Transverse colon (tissue), 4 donors: ENCODE measurements around the gene ZMYND11. TPM values are rescaled to one million over a fixed set of nuclear protein-coding genes. Genes with fewer than 3 reads are reported as not detected.

Experiments
- DNase-seq: peaks from one replicate; pipeline ENCODE4 v3.0.0-alpha.2; 2019
- H3K27ac ChIP-seq, 4 donors: fragments of 200-600 bp; sonication (generic); 2 replicates each; pipeline ENCODE4 v1.5.1; 2016 to 2018; ENCODE audit warnings: inconsistent platforms in 4 of 4
- H3K27me3 ChIP-seq: fragments of 200-600 bp; sonication (generic); 2 replicates; pipeline ENCODE4 v1.5.1; 2017; ENCODE audit warnings: inconsistent platforms
- H3K36me3 ChIP-seq, 4 donors: fragments of 200-600 bp; sonication (generic); 2 replicates each; pipeline ENCODE4 v1.5.1; 2017 to 2019; ENCODE audit warnings: inconsistent platforms in 4 of 4
- H3K4me1 ChIP-seq, 4 donors: fragments of 200-600 bp; sonication (generic); 2 replicates each; pipeline ENCODE4 v1.5.1; 2017 to 2020; ENCODE audit warnings: inconsistent platforms in 4 of 4
- H3K4me3 ChIP-seq, 4 donors: fragments of 200-600 bp; sonication (generic); 1 replicate in 1 of 4; 2 replicates in 3 of 4; pipeline versions ENCODE4 v1.5.1 to v1.6.1; 2017 to 2019; ENCODE audit warnings: inconsistent platforms in 4 of 4
- H3K9me3 ChIP-seq, 2 donors: fragments of 200-600 bp; sonication (generic); 2 replicates each; pipeline ENCODE4 v1.5.1; 2017 to 2019; ENCODE audit warnings: inconsistent platforms in 2 of 2
- CTCF ChIP-seq, 5 experiments: fragments of 200-600 bp in 3 of 5; fragments of 450-650 bp in 2 of 5; sonication (generic) in 3 of 5; IDR thresholded peaks; 1 replicate in 2 of 5; 2 replicates in 3 of 5; pipeline ENCODE4 v1.5.1; 2016 to 2017; ENCODE audit warnings: antibody characterized with exemption in 5 of 5, inconsistent platforms in 3 of 5, mild to moderate bottlenecking in 2 of 5, moderate library complexity in 1 of 5
- EP300 ChIP-seq: sonication (generic); formaldehyde crosslinking; IDR thresholded peaks from one replicate; pipeline ENCODE4 v1.6.1; 2017; ENCODE audit warnings: antibody characterized with exemption, low read depth
- POLR2A ChIP-seq: fragments of 450-650 bp; IDR thresholded peaks from one replicate; pipeline ENCODE4 v1.6.1; 2016; ENCODE audit warnings: antibody characterized with exemption, mild to moderate bottlenecking, moderate library complexity
- POLR2AphosphoS5 ChIP-seq, 3 donors: sonication (generic); formaldehyde crosslinking; IDR thresholded peaks; one replicate each; pipeline ENCODE4 v1.6.1; 2016; ENCODE audit warnings: antibody characterized with exemption in 3 of 3
- WGBS, 2 donors: methylation state at CpG; one replicate each; pipeline ENCODE4 v1.1.5; 2018; ENCODE audit warnings: low coverage in 1 of 2; 5-methylcytosine and 5-hydroxymethylcytosine counted together
- in situ Hi-C, 4 donors: fragments of 200-750 bp; cut with MboI; loops; one replicate each; pipeline versions ENCODE4 v1.15.0 to v1.15.1; 2017; ENCODE audit warnings: low sequenced_read_pairs in 3 of 4, low pct_ligation_motif_present in 1 of 4, low pct_unique_long_range_greater_than_20kb in 1 of 4
- intact Hi-C: fragments of 100-400 bp; cut with DNase I; formaldehyde crosslinking; loops from one replicate; pipeline ENCODE4 v1.15.1; 2023; ENCODE audit warnings: low total_unique reads
- total RNA-seq, 4 donors: library from RNA; depleted of rRNA; stranded (reverse); fragments of >200 nt; gene quantifications; one replicate each; pipeline ENCODE4 v1.1.0, GENCODE V29; 2016

The ZMYND11 gene
- total RNA-seq, 4 donors from 2014 or later: 41.1 to 69.1 (median 54.2) TPM

- no peak for DNase-seq
- Histone ChIP-seq H3K9me3 (no peaks in the 10 kb centered on the region), H3K27ac (no peak overlapping the region), H3K4me1 (no peaks in the 10 kb centered on the region), H3K27me3 (no peaks in the 10 kb centered on the region), H3K4me3 (no peak overlapping the region), H3K36me3 (peaks cover 0 to 7% (median 0%) of the 10 kb centered on the region in 4 donors)
- TF ChIP-seq POLR2A: no peak
- in situ Hi-C loops: no loop called here
- intact Hi-C loops: no loop called here
- WGBS, 2 donors: 61 to 73% methylated on average over 2 to 4 of the region's 4 CpGs
These were observed 151.9 kb downstream of the ZMYND11 start for GRCh38 chr10:287026-287709.

- no peak overlapping the region for H3K4me3 ChIP-seq
- DNase-seq: no peak
- WGBS, 2 donors: 98 to 100% methylated on average over 1 to 4 of the region's 4 CpGs
- no peak for TF ChIP-seq CTCF (IDR thresholded peaks at IDR 0.05)
- TF ChIP-seq POLR2A: no peak
- TF ChIP-seq POLR2AphosphoS5 (IDR thresholded peaks at IDR 0.05): no peak
- no peak for TF ChIP-seq EP300
- in situ Hi-C loops (no loop called here), intact Hi-C loops (no loop called here)
- H3K27me3 ChIP-seq: no peaks in the 10 kb centered on the region
- H3K36me3 ChIP-seq: peaks cover 0 to 4% (median 0%) of the 10 kb centered on the region in 4 donors
- H3K4me1 ChIP-seq: no peaks in the 10 kb centered on the region
- H3K9me3 ChIP-seq: no peaks in the 10 kb centered on the region
- H3K27ac ChIP-seq: no peak overlapping the region
These were observed 152.6 kb downstream of the ZMYND11 start for GRCh38 chr10:287814-288213.

- in situ Hi-C loops (no loop called here), intact Hi-C loops (no loop called here)
- Histone ChIP-seq H3K27ac (no peak overlapping the region), H3K27me3 (no peaks in the 10 kb centered on the region), H3K36me3 (no peaks in the 10 kb centered on the region), H3K4me3 (no peak overlapping the region), H3K4me1 (no peaks in the 10 kb centered on the region), H3K9me3 (no peaks in the 10 kb centered on the region)
- TF ChIP-seq EP300: no peak
- no peak for TF ChIP-seq CTCF (IDR thresholded peaks at IDR 0.05)
- TF ChIP-seq POLR2AphosphoS5 (IDR thresholded peaks at IDR 0.05): no peak
- TF ChIP-seq POLR2A: no peak
- 87 to 92% methylated on average over 15 to 27 of the region's 27 CpGs for WGBS, 2 donors
- DNase-seq: no peak
These were observed 153.3 kb downstream of the ZMYND11 start for GRCh38 chr10:288316-289200.

GRCh38 chr10:289581-289980 lies 154.3 kb downstream of the ZMYND11 start:
- in situ Hi-C loops (no loop called here), intact Hi-C loops (no loop called here)
- H3K4me3 ChIP-seq: no peak overlapping the region
- WGBS, 2 donors: 93% methylated on average over 9 of the region's 9 CpGs; no CpG with 5 or more reads in 1 of the 2 donors
- no peaks in the 10 kb centered on the region for H3K27me3 ChIP-seq
- H3K27ac ChIP-seq: no peak overlapping the region
- H3K36me3 ChIP-seq: no peaks in the 10 kb centered on the region
- TF ChIP-seq POLR2AphosphoS5 (IDR thresholded peaks at IDR 0.05): no peak
- TF ChIP-seq EP300: no peak
- TF ChIP-seq CTCF (IDR thresholded peaks at IDR 0.05): no peak
- TF ChIP-seq POLR2A: no peak
- DNase-seq: no peak
- no peaks in the 10 kb centered on the region for H3K9me3 ChIP-seq
- no peaks in the 10 kb centered on the region for H3K4me1 ChIP-seq
